Measurements from ENCODE around the gene GRHL3. TPM values are rescaled to one million over a fixed set of nuclear protein-coding genes. Genes with fewer than 3 reads are reported as not detected.
A peak's percentile ranks its signal among the peaks of the same experiment; 100 is the strongest.

GRHL3 gene
- total and polyA plus RNA-seq, 2 experiments from 2014 or later = not detected

DNA sequence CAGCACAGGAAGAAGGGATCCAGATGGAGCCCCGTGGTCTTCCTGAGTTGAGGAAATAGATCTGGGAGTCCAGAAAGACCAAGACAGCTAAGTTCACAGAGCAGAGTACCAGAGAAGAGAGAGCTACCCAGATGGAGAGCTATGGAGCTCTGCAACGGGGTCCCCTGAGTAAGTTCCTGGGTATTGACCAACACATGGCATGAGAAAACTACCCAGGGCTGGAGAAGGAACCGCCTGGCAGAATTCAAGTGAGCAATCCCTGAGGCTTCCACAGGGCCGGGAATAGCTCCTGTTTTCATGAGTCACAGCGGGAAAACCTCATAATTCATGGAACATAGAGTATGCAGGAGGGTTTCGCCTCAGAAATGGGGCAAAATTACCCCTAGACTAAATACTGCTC, 74.7 kb downstream of the GRHL3 start:
- Histone ChIP-seq H4K20me1 (ENCODE audit: insufficient read depth) (no peaks in the 10 kb centered on the region), H3F3A (ENCODE audit: insufficient read depth) (peaks cover 29% of the 10 kb centered on the region), H3K9ac (peak overlapping the region; percentile 37; the same call in 1 of the 2 replicates), H3K9me3 (ENCODE audit: low read depth) (no peaks in the 10 kb centered on the region), H3K4me3 (no peak overlapping the region), H3K4me2 (ENCODE audit: unreplicated experiment) (peak overlapping the region; percentile 59), H3K27ac (peak overlapping the region; percentile 54), H3K9me2 (ENCODE audit: insufficient read depth) (no peaks in the 10 kb centered on the region), H3K36me3 (ENCODE audit: low read depth) (no peaks in the 10 kb centered on the region), H3K27me3 (replicated peaks; ENCODE audit: insufficient read depth) (no peaks in the 10 kb centered on the region), H3K79me2 (ENCODE audit: insufficient read depth) (0 out of 2 replicates have a peak, but pooled peaks cover 5% of the 10 kb centered on the region), H3K4me1 (ENCODE audit: insufficient read depth) (peaks cover 36% of the 10 kb centered on the region), H2AFZ (peak overlapping the region; percentile 43; the same call in 1 of the 2 replicates)
- peak; percentile 94 for DNase-seq
- 4 to 5% methylated on average over 6 of the region's 6 CpGs for WGBS, 2 experiments (ENCODE audit: low coverage in 1 of 2, low lambda C conversion rate in 2 of 2, missing lambda C conversion rate in 2 of 2)
- no peak for TF ChIP-seq EZH2phosphoT487 (IDR thresholded peaks at IDR 0.05; ENCODE audit: insufficient read depth, low read depth)
- TF ChIP-seq EZH2 (IDR thresholded peaks at IDR 0.05; ENCODE audit: insufficient read depth, poor library complexity, severe bottlenecking) = no peak
- in situ Hi-C loops (cut with MboI) = loop anchor here (5.0 kb wide), 1 partner anchor 192 kb away; no protein-coding TSS in a partner anchor

DNA sequence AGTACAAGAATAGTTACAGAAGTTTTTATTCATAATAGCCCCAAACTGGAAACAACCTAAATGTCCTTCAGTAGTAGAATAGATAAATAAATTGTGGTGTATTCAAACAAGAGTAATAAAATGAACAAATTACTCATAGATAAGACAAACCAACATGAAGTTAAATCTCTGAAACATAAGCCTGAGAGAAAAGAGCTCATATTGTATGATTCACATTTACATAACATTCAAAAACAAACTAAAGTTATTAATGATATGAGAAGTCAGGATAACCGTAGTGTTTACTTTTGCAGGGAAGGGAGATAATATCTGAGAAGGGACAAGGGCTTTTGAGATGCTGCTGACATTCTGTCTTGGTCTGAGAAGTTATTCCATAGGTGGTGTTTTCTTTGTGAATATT, 80.9 kb downstream of the GRHL3 start:
- no peak overlapping the region for H3K27ac ChIP-seq
- H2AFZ ChIP-seq = no peak overlapping the region
- no peak overlapping the region for H3K9ac ChIP-seq
- H4K20me1 ChIP-seq (ENCODE audit: insufficient read depth) = no peaks in the 10 kb centered on the region
- H3K36me3 ChIP-seq (ENCODE audit: low read depth) = no peaks in the 10 kb centered on the region; the same call in 1 of the 2 replicates
- H3K9me3 ChIP-seq (ENCODE audit: low read depth) = no peaks in the 10 kb centered on the region
- 54 to 57% methylated on average over 1 of the region's 1 CpG for WGBS, 2 experiments (ENCODE audit: low coverage in 1 of 2, low lambda C conversion rate in 2 of 2, missing lambda C conversion rate in 2 of 2)
- no peak overlapping the region for H3K4me2 ChIP-seq (ENCODE audit: unreplicated experiment)
- H3K4me1 ChIP-seq (ENCODE audit: insufficient read depth) = 0 out of 2 replicates have a peak, but pooled peaks cover under 1% of the 10 kb centered on the region
- in situ Hi-C loops (cut with MboI) = no loop called here
- no peaks in the 10 kb centered on the region for H3K27me3 ChIP-seq (replicated peaks; ENCODE audit: insufficient read depth)
- H3F3A ChIP-seq (ENCODE audit: insufficient read depth) = no peaks in the 10 kb centered on the region
- no peak for DNase-seq
- no peaks in the 10 kb centered on the region for H3K9me2 ChIP-seq (ENCODE audit: insufficient read depth)
- TF ChIP-seq EZH2phosphoT487 (IDR thresholded peaks at IDR 0.05; ENCODE audit: insufficient read depth, low read depth) = no peak
- no peak for TF ChIP-seq EZH2 (IDR thresholded peaks at IDR 0.05; ENCODE audit: insufficient read depth, poor library complexity, severe bottlenecking)
- H3K79me2 ChIP-seq (ENCODE audit: insufficient read depth) = 0 out of 2 replicates have a peak, but pooled peaks cover 5% of the 10 kb centered on the region
- H3K4me3 ChIP-seq = no peak overlapping the region

DNA sequence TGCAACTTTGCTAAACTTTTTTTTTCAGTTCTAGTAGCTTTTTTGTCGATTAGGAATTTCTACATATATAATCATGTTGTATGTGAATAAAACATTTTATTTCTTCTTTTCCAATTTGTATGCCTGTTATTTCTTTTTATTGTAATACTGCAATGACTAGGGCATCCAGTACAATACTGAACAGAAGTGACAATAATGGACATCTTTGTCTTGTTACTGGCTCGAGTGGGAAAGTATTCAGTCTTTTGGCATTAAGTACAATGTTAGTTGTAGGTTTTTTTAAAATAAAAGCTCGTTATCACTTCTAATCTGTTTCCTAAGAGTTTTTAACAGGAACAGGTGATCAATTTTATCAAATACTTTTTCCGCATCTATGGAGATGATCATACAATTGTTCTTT, 84.6 kb downstream of the GRHL3 start:
- Histone ChIP-seq H4K20me1 (ENCODE audit: insufficient read depth) (no peaks in the 10 kb centered on the region), H2AFZ (no peak overlapping the region), H3K27ac (no peak overlapping the region), H3K36me3 (ENCODE audit: low read depth) (no peaks in the 10 kb centered on the region; the same call in 1 of the 2 replicates), H3K4me1 (ENCODE audit: insufficient read depth) (peaks cover under 1% of the 10 kb centered on the region; the same call in 1 of the 2 replicates), H3K9ac (no peak overlapping the region), H3F3A (ENCODE audit: insufficient read depth) (no peaks in the 10 kb centered on the region), H3K4me2 (ENCODE audit: unreplicated experiment) (no peak overlapping the region), H3K79me2 (ENCODE audit: insufficient read depth) (no peaks in the 10 kb centered on the region), H3K9me3 (ENCODE audit: low read depth) (no peaks in the 10 kb centered on the region), H3K27me3 (replicated peaks; ENCODE audit: insufficient read depth) (no peaks in the 10 kb centered on the region), H3K4me3 (no peak overlapping the region), H3K9me2 (ENCODE audit: insufficient read depth) (no peaks in the 10 kb centered on the region)
- 95 to 98% methylated on average over 4 of the region's 4 CpGs for WGBS, 2 experiments (ENCODE audit: low coverage in 1 of 2, low lambda C conversion rate in 2 of 2, missing lambda C conversion rate in 2 of 2)
- no peak for DNase-seq
- in situ Hi-C loops (cut with MboI) = no loop called here
- TF ChIP-seq EZH2phosphoT487 (IDR thresholded peaks at IDR 0.05; ENCODE audit: insufficient read depth, low read depth) (no peak), EZH2 (IDR thresholded peaks at IDR 0.05; ENCODE audit: insufficient read depth, poor library complexity, severe bottlenecking) (no peak)

Other genes starting within 250 kb of the GRHL3 start
- 1.0 and 1.4 TPM in 2 replicates for gene MYOM3, start 207.2 kb upstream of the GRHL3 start, total RNA-seq (2014; rRNA removed; shearing (Covaris generic))
- 0.76 and 1.2 TPM in 2 replicates for gene MYOM3, start 207.2 kb upstream of the GRHL3 start, polyA plus RNA-seq (2016; fragmentation: Nextera tagmentation; extraction: Ambion mirVana)
- gene IL22RA1, start 176.2 kb upstream of the GRHL3 start, total RNA-seq (2014; rRNA removed; shearing (Covaris generic)) = not detected in 2 replicates
- 0.21 TPM in 1 of 2 replicates, not detected in the other for gene IL22RA1, start 176.2 kb upstream of the GRHL3 start, polyA plus RNA-seq (2016; fragmentation: Nextera tagmentation; extraction: Ambion mirVana)
- not detected in 2 replicates for gene IFNLR1, start 132.1 kb upstream of the GRHL3 start, total RNA-seq (2014; rRNA removed; shearing (Covaris generic))
- not detected in 2 replicates for gene IFNLR1, start 132.1 kb upstream of the GRHL3 start, polyA plus RNA-seq (2016; fragmentation: Nextera tagmentation; extraction: Ambion mirVana)
- gene STPG1, start 94.4 kb downstream of the GRHL3 start, total RNA-seq (2014; rRNA removed; shearing (Covaris generic)) = 2.4 and 7.9 TPM in 2 replicates
- 9.2 and 12.8 TPM in 2 replicates for gene STPG1, start 94.4 kb downstream of the GRHL3 start, polyA plus RNA-seq (2016; fragmentation: Nextera tagmentation; extraction: Ambion mirVana)
- 71.5 and 78.4 TPM in 2 replicates for gene NIPAL3, start 96.4 kb downstream of the GRHL3 start, total RNA-seq (2014; rRNA removed; shearing (Covaris generic))
- gene NIPAL3, start 96.4 kb downstream of the GRHL3 start, polyA plus RNA-seq (2016; fragmentation: Nextera tagmentation; extraction: Ambion mirVana) = 55.9 and 59.5 TPM in 2 replicates
- 10.1 and 10.8 TPM in 2 replicates for gene RCAN3, start 183.5 kb downstream of the GRHL3 start, total RNA-seq (2014; rRNA removed; shearing (Covaris generic))
- 7.9 and 8.6 TPM in 2 replicates for gene RCAN3, start 183.5 kb downstream of the GRHL3 start, polyA plus RNA-seq (2016; fragmentation: Nextera tagmentation; extraction: Ambion mirVana)
- not detected in 2 replicates for gene NCMAP, start 236.7 kb downstream of the GRHL3 start, total RNA-seq (2014; rRNA removed; shearing (Covaris generic))
- gene NCMAP, start 236.7 kb downstream of the GRHL3 start, polyA plus RNA-seq (2016; fragmentation: Nextera tagmentation; extraction: Ambion mirVana) = not detected in 2 replicates